HEK293 (cell line): Measurements from ENCODE around the gene SLC9A5.
A peak's percentile ranks its signal among the peaks of the same experiment; 100 is the strongest.

Experiments
- GLI2 ChIP-seq: fragments of 450-650 bp; formaldehyde crosslinking; IDR thresholded peaks from 2 replicates; pipeline ENCODE4; 2017; ENCODE audit warnings: missing biosample characterization, missing genetic modification characterization, low read depth, borderline replicate concordance
- IKZF3 ChIP-seq: fragments of 450-650 bp; IDR thresholded peaks from 2 replicates; pipeline ENCODE4 v1.5.0; 2018; ENCODE audit warnings: missing biosample characterization, mild to moderate bottlenecking, missing genetic modification characterization, moderate library complexity
- KLF10 ChIP-seq: fragments of 450-650 bp; IDR thresholded peaks from 2 replicates; pipeline ENCODE4 v1.5.1; 2018; ENCODE audit warnings: missing biosample characterization, mild to moderate bottlenecking, missing genetic modification characterization
- MEIS1 ChIP-seq: sonication (generic); formaldehyde crosslinking; IDR thresholded peaks from 2 replicates; pipeline ENCODE4 v1.8.1; 2022; ENCODE audit warnings: missing genetic modification reagents, mild to moderate bottlenecking, borderline replicate concordance
- SALL2 ChIP-seq: fragments of 450-650 bp; formaldehyde crosslinking; IDR thresholded peaks from 2 replicates; pipeline ENCODE4 v1.5.0; 2017; ENCODE audit warnings: missing biosample characterization, mild to moderate bottlenecking, missing genetic modification characterization, borderline replicate concordance
- ZBTB8A ChIP-seq: fragments of 450-650 bp; formaldehyde crosslinking; IDR thresholded peaks from 2 replicates; pipeline ENCODE4 v1.5.1; 2016; ENCODE audit warnings: missing biosample characterization, missing genetic modification characterization
- ZFHX2 ChIP-seq: fragments of 450-650 bp; formaldehyde crosslinking; conservative IDR thresholded peaks from 2 replicates; pipeline ENCODE4 v1.5.1; 2016; ENCODE audit warnings: missing biosample characterization, missing genetic modification characterization
- ZFP3 ChIP-seq: fragments of 450-650 bp; formaldehyde crosslinking; IDR thresholded peaks from 2 replicates; pipeline ENCODE4 v1.5.1; 2016; ENCODE audit warnings: low read depth, missing biosample characterization, missing genetic modification characterization
- ZFP37 ChIP-seq: fragments of 450-650 bp; formaldehyde crosslinking; IDR thresholded peaks from 2 replicates; pipeline ENCODE4 v1.5.1; 2016; ENCODE audit warnings: missing biosample characterization, missing genetic modification characterization
- ZNF138 ChIP-seq: fragments of 450-650 bp; formaldehyde crosslinking; IDR thresholded peaks from 2 replicates; pipeline ENCODE4 v1.5.1; 2016; ENCODE audit warnings: missing biosample characterization, missing genetic modification characterization, borderline replicate concordance
- ZNF184 ChIP-seq: fragments of 450-650 bp; IDR thresholded peaks from 2 replicates; pipeline ENCODE4 v1.5.1; 2018; ENCODE audit warnings: missing biosample characterization, mild to moderate bottlenecking, missing genetic modification characterization
- ZNF2 ChIP-seq: fragments of 450-650 bp; formaldehyde crosslinking; IDR thresholded peaks from 2 replicates; pipeline ENCODE4 v1.5.1; 2016; ENCODE audit warnings: missing biosample characterization, missing genetic modification characterization
- ZNF214 ChIP-seq: fragments of 450-650 bp; formaldehyde crosslinking; IDR thresholded peaks from 2 replicates; pipeline ENCODE4 v1.5.1; 2017; ENCODE audit warnings: missing biosample characterization, mild to moderate bottlenecking, missing genetic modification characterization, borderline replicate concordance
- ZNF292 ChIP-seq: fragments of 450-650 bp; formaldehyde crosslinking; IDR thresholded peaks from 2 replicates; pipeline ENCODE4 v1.5.1; 2016; ENCODE audit warnings: low read depth, missing biosample characterization, missing genetic modification characterization, borderline replicate concordance
- ZNF501 ChIP-seq: fragments of 450-650 bp; formaldehyde crosslinking; IDR thresholded peaks from 2 replicates; pipeline ENCODE4 v1.5.1; 2016; ENCODE audit warnings: missing biosample characterization, missing genetic modification characterization
- ZNF561 ChIP-seq: fragments of 450-650 bp; IDR thresholded peaks from 2 replicates; pipeline ENCODE4 v1.5.1; 2018; ENCODE audit warnings: missing biosample characterization, missing genetic modification characterization, borderline replicate concordance
- ZNF624 ChIP-seq: fragments of 450-650 bp; formaldehyde crosslinking; IDR thresholded peaks from 2 replicates; pipeline ENCODE4 v1.5.1; 2017; ENCODE audit warnings: missing biosample characterization, missing genetic modification characterization
- ZNF660 ChIP-seq: fragments of 450-650 bp; IDR thresholded peaks from 2 replicates; pipeline ENCODE4 v1.5.1; 2018; ENCODE audit warnings: missing biosample characterization, mild to moderate bottlenecking, missing genetic modification characterization
- ZNF768 ChIP-seq: fragments of 450-650 bp; formaldehyde crosslinking; IDR thresholded peaks from 2 replicates; pipeline ENCODE4 v1.5.1; 2018; ENCODE audit warnings: missing biosample characterization, mild to moderate bottlenecking, missing genetic modification characterization
- ZNF777 ChIP-seq: fragments of 450-650 bp; formaldehyde crosslinking; IDR thresholded peaks from 2 replicates; pipeline ENCODE4 v1.5.1; 2017; ENCODE audit warnings: missing biosample characterization, missing genetic modification characterization, borderline replicate concordance
- ZNF843 ChIP-seq: fragments of 450-650 bp; formaldehyde crosslinking; IDR thresholded peaks from 2 replicates; pipeline ENCODE4 v1.5.1; 2016; ENCODE audit warnings: missing biosample characterization, missing genetic modification characterization
- TF ChIP-seq, protein P1 (sequence below): fragments of 450-650 bp; formaldehyde crosslinking; IDR thresholded peaks from 2 replicates; pipeline ENCODE4 v1.5.0; 2017; ENCODE audit warnings: missing biosample characterization, missing genetic modification characterization, borderline replicate concordance
- TF ChIP-seq, protein P2 (sequence below): fragments of 450-650 bp; formaldehyde crosslinking; IDR thresholded peaks from 2 replicates; pipeline ENCODE4 v1.5.1; 2016; ENCODE audit warnings: missing biosample characterization, missing genetic modification characterization, borderline replicate concordance
- TF ChIP-seq, protein P3 (sequence below): fragments of 450-650 bp; formaldehyde crosslinking; conservative IDR thresholded peaks from 2 replicates; pipeline ENCODE4 v1.5.1; 2016; ENCODE audit warnings: low read depth, missing biosample characterization, missing genetic modification characterization
- TF ChIP-seq, protein P4 (sequence below): fragments of 450-650 bp; formaldehyde crosslinking; IDR thresholded peaks from 2 replicates; pipeline ENCODE4 v1.5.1; 2017; ENCODE audit warnings: missing biosample characterization, missing genetic modification characterization

SLC9A5 gene

DNA sequence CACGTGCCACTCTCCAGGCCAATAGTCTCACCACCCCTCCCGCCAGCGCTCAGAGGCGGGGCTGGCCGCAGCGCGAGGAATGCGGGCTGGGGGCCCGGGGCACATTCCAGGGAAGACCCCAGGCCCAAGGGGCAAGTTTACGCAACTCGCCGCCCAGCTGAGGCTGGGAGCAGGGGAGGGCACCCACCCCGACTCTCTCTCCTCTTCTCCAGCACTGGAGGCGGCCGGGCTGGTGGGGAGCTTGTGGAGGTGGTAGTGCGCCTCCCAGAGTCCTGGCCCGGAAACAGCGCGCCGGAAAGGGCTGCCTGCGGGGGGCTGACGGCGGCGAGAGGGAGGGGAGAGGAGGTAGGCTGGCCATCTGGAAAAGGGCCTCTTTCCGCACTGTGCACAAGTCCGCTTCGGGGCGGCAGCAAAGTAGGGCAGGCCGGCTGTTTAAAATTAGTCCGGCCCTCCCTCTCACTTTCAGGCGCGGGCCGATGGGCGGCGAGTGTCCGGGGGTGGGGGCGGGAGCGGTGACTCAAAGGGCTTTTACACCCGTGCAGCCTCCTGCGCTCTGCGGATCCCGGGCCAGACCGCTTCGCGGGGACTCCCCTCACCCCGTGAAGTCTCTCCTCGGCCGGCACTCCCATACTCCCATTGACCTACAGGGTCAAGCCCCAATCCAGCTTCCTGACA is 2.6 kb upstream of the SLC9A5 start (continued):
- 0 out of 2 replicates have a peak, but pooled peaks have one; percentile 35 for TF ChIP-seq ZNF501 (tag by site-specific recombination)
- no peak for TF ChIP-seq SALL2 (tag by site-specific recombination)
- TF ChIP-seq, protein P1, sequence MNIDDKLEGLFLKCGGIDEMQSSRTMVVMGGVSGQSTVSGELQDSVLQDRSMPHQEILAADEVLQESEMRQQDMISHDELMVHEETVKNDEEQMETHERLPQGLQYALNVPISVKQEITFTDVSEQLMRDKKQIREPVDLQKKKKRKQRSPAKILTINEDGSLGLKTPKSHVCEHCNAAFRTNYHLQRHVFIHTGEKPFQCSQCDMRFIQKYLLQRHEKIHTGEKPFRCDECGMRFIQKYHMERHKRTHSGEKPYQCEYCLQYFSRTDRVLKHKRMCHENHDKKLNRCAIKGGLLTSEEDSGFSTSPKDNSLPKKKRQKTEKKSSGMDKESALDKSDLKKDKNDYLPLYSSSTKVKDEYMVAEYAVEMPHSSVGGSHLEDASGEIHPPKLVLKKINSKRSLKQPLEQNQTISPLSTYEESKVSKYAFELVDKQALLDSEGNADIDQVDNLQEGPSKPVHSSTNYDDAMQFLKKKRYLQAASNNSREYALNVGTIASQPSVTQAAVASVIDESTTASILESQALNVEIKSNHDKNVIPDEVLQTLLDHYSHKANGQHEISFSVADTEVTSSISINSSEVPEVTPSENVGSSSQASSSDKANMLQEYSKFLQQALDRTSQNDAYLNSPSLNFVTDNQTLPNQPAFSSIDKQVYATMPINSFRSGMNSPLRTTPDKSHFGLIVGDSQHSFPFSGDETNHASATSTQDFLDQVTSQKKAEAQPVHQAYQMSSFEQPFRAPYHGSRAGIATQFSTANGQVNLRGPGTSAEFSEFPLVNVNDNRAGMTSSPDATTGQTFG (tag by site-specific recombination) = no peak
- peak; percentile 87 for TF ChIP-seq ZFHX2 (tag by site-specific recombination)
- TF ChIP-seq ZNF624 = no peak
- TF ChIP-seq ZNF843 (tag by site-specific recombination) = peak; percentile 38; the same call in 1 of the 2 replicates
- TF ChIP-seq ZNF768 (tag by site-specific recombination) = no peak
- no peak for TF ChIP-seq ZNF214 (tag by site-specific recombination)
- TF ChIP-seq ZNF138 (tag by site-specific recombination) = no peak
- TF ChIP-seq GLI2 (tag by site-specific recombination) = no peak
- TF ChIP-seq ZNF660 (tag by site-specific recombination) = peak; percentile 69; the same call in 1 of the 2 replicates
- no peak; the same call in 1 of the 2 replicates for TF ChIP-seq KLF10 (tag by site-specific recombination)
- TF ChIP-seq ZNF561 (tag by site-specific recombination) = no peak
- no peak for TF ChIP-seq ZNF292 (tag by site-specific recombination)
- no peak for TF ChIP-seq ZNF777 (tag by site-specific recombination)
- TF ChIP-seq, protein P2, sequence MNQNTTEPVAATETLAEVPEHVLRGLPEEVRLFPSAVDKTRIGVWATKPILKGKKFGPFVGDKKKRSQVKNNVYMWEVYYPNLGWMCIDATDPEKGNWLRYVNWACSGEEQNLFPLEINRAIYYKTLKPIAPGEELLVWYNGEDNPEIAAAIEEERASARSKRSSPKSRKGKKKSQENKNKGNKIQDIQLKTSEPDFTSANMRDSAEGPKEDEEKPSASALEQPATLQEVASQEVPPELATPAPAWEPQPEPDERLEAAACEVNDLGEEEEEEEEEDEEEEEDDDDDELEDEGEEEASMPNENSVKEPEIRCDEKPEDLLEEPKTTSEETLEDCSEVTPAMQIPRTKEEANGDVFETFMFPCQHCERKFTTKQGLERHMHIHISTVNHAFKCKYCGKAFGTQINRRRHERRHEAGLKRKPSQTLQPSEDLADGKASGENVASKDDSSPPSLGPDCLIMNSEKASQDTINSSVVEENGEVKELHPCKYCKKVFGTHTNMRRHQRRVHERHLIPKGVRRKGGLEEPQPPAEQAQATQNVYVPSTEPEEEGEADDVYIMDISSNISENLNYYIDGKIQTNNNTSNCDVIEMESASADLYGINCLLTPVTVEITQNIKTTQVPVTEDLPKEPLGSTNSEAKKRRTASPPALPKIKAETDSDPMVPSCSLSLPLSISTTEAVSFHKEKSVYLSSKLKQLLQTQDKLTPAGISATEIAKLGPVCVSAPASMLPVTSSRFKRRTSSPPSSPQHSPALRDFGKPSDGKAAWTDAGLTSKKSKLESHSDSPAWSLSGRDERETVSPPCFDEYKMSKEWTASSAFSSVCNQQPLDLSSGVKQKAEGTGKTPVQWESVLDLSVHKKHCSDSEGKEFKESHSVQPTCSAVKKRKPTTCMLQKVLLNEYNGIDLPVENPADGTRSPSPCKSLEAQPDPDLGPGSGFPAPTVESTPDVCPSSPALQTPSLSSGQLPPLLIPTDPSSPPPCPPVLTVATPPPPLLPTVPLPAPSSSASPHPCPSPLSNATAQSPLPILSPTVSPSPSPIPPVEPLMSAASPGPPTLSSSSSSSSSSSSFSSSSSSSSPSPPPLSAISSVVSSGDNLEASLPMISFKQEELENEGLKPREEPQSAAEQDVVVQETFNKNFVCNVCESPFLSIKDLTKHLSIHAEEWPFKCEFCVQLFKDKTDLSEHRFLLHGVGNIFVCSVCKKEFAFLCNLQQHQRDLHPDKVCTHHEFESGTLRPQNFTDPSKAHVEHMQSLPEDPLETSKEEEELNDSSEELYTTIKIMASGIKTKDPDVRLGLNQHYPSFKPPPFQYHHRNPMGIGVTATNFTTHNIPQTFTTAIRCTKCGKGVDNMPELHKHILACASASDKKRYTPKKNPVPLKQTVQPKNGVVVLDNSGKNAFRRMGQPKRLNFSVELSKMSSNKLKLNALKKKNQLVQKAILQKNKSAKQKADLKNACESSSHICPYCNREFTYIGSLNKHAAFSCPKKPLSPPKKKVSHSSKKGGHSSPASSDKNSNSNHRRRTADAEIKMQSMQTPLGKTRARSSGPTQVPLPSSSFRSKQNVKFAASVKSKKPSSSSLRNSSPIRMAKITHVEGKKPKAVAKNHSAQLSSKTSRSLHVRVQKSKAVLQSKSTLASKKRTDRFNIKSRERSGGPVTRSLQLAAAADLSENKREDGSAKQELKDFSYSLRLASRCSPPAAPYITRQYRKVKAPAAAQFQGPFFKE (tag by site-specific recombination) = no peak
- TF ChIP-seq ZNF2 = no peak
- peak; percentile 71 for TF ChIP-seq IKZF3
- no peak for TF ChIP-seq ZFP3 (tag by site-specific recombination)
- TF ChIP-seq, protein P3, sequence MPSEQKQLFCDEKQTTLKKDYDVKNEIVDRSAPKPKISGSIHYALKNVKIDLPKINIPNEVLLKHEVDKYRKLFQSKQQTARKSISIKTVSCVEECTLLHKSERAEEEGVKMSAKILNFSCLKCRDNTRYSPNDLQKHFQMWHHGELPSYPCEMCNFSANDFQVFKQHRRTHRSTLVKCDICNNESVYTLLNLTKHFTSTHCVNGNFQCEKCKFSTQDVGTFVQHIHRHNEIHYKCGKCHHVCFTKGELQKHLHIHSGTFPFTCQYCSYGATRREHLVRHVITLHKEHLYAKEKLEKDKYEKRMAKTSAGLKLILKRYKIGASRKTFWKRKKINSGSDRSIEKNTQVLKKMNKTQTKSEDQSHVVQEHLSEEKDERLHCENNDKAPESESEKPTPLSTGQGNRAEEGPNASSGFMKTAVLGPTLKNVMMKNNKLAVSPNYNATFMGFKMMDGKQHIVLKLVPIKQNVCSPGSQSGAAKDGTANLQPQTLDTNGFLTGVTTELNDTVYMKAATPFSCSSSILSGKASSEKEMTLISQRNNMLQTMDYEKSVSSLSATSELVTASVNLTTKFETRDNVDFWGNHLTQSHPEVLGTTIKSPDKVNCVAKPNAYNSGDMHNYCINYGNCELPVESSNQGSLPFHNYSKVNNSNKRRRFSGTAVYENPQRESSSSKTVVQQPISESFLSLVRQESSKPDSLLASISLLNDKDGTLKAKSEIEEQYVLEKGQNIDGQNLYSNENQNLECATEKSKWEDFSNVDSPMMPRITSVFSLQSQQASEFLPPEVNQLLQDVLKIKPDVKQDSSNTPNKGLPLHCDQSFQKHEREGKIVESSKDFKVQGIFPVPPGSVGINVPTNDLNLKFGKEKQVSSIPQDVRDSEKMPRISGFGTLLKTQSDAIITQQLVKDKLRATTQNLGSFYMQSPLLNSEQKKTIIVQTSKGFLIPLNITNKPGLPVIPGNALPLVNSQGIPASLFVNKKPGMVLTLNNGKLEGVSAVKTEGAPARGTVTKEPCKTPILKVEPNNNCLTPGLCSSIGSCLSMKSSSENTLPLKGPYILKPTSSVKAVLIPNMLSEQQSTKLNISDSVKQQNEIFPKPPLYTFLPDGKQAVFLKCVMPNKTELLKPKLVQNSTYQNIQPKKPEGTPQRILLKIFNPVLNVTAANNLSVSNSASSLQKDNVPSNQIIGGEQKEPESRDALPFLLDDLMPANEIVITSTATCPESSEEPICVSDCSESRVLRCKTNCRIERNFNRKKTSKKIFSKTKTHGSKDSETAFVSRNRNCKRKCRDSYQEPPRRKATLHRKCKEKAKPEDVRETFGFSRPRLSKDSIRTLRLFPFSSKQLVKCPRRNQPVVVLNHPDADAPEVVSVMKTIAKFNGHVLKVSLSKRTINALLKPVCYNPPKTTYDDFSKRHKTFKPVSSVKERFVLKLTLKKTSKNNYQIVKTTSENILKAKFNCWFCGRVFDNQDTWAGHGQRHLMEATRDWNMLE (tag by site-specific recombination) = no peak
- no peak for TF ChIP-seq ZFP37 (tag by site-specific recombination)
- no peak for TF ChIP-seq MEIS1
- TF ChIP-seq, protein P4, sequence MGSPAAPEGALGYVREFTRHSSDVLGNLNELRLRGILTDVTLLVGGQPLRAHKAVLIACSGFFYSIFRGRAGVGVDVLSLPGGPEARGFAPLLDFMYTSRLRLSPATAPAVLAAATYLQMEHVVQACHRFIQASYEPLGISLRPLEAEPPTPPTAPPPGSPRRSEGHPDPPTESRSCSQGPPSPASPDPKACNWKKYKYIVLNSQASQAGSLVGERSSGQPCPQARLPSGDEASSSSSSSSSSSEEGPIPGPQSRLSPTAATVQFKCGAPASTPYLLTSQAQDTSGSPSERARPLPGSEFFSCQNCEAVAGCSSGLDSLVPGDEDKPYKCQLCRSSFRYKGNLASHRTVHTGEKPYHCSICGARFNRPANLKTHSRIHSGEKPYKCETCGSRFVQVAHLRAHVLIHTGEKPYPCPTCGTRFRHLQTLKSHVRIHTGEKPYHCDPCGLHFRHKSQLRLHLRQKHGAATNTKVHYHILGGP (tag by site-specific recombination) = no peak
- peak; percentile 89 for TF ChIP-seq ZBTB8A
- no peak for TF ChIP-seq ZNF184 (tag by site-specific recombination)
